H1 (cell line): ENCODE results near the gene GRAMD4. TPM values are rescaled to one million over a fixed set of nuclear protein-coding genes. Genes with fewer than 3 reads are reported as not detected.

ENCODE experiments used
- CBX5 ChIP-seq: fragments of 300-800, 300-1000 bp; sonication (generic); IDR thresholded peaks from 2 replicates; pipeline ENCODE4 v1.7.1; 2016; ENCODE audit warnings: antibody characterized with exemption, low read length, low read depth
- FOSL1 ChIP-seq: IDR thresholded peaks from 2 replicates; pipeline ENCODE4 v1.6.1; 2011; ENCODE audit warnings: mild to moderate bottlenecking, low read depth, low read length, moderate library complexity; ENCODE audit not compliant: insufficient read depth
- GTF2F1 ChIP-seq: IDR thresholded peaks from 2 replicates; pipeline ENCODE4 v1.6.1; 2012; ENCODE audit warnings: low read depth, low read length, improper control_type of control experiment, borderline replicate concordance
- JUN ChIP-seq: IDR thresholded peaks from 2 replicates; pipeline ENCODE4 v1.6.1; 2011; ENCODE audit warnings: low read depth, mild to moderate bottlenecking, improper control_type of control experiment, low read length
- MAFK ChIP-seq: IDR thresholded peaks from 2 replicates; pipeline ENCODE4 v1.6.1; 2012; ENCODE audit warnings: low read depth, mild to moderate bottlenecking, improper control_type of control experiment, low read length
- PHF8 ChIP-seq: fragments of 200-600 bp; sonication (generic); conservative IDR thresholded peaks from 2 replicates; pipeline ENCODE4 v1.7.1; 2012; ENCODE audit warnings: low read depth, mild to moderate bottlenecking, inconsistent platforms, low read length, moderate library complexity
- SIN3A ChIP-seq, 2 experiments: IDR thresholded peaks in 1 of 2; conservative IDR thresholded peaks in 1 of 2; 2 replicates each; pipeline ENCODE4 v1.6.1; 2011 to 2012; ENCODE audit warnings: low read length in 2 of 2, improper control_type of control experiment in 1 of 2, low read depth in 1 of 2, mild to moderate bottlenecking in 1 of 2
- SIX5 ChIP-seq: IDR thresholded peaks from 2 replicates; pipeline ENCODE4 v1.6.1; 2011; ENCODE audit warnings: mild to moderate bottlenecking, low read depth, low read length
- USF2 ChIP-seq: IDR thresholded peaks from 2 replicates; pipeline ENCODE4 v1.6.1; 2011; ENCODE audit warnings: low read length, improper control_type of control experiment
- polyA plus RNA-seq, 7 experiments: library from polyadenylated mRNA; depleted of rRNA in 3 of 7; stranded (reverse) in 5 of 7; unstranded in 2 of 7; fragments of >200 nt in 5 of 7; fragments of 200-250 nt in 2 of 7; gene quantifications; 1 replicate in 5 of 7; 2 replicates in 1 of 7; 4 replicates in 1 of 7; pipeline versions ENCODE4 v1.2.1 to v1.2.3, GENCODE V29; 2011 to 2013; ENCODE audit warnings: missing spikeins in 2 of 7, mixed read lengths in 2 of 7
- total RNA-seq: library from RNA; stranded (reverse); fragmentation: NEBNext Ultra II Directional; extraction: Animal tissue kit (Norgen Biotek cat#: 25700); gene quantifications from 2 replicates; pipeline ENCODE4 v1.2.1, GENCODE V29; 2021

The GRAMD4 gene
- total and polyA plus RNA-seq, 2 of the 8 experiments (the other 6 are each of a cell fraction or from before 2014, with no cell fraction given): 7.9 to 25.6 TPM

- no peak for TF ChIP-seq PHF8
- TF ChIP-seq USF2: no peak
- TF ChIP-seq CBX5: no peak
- no peak for TF ChIP-seq SIX5
- no peak for TF ChIP-seq JUN
- no peak for TF ChIP-seq MAFK
- no peak for TF ChIP-seq SIN3A (conservative IDR thresholded peaks at IDR 0.05 in 1 of 2, IDR thresholded peaks at IDR 0.05 in 1 of 2; ENCODE audit: low read depth in 1 of 2, low read length in 2 of 2)
- no peak for TF ChIP-seq FOSL1
- no peak for TF ChIP-seq GTF2F1
Measured at GRCh38 chr22:46584081-46584921, 35.9 kb upstream of the GRAMD4 start (continued).
